ENCODE measurements around the gene RHCE. TPM values are rescaled to one million over a fixed set of nuclear protein-coding genes. Genes with fewer than 3 reads are reported as not detected.

The RHCE gene
- polyA plus RNA-seq, 3 donors, result 0.47 TPM; not detected in 2

- Mint-ChIP-seq H3K4me1 (peaks cover 17% of the 10 kb centered on the region), H3K4me3 (no peak overlapping the region), H3K27me3 (ENCODE audit: low read depth in 3 of 3) (peaks cover 0 to 1% (median 0%) of the 10 kb centered on the region in 3 donors), H3K36me3 (peaks cover 30 to 37% of the 10 kb centered on the region in 2 donors), H3K27ac (peak overlapping the region in 1 of 7 donors; percentile 19), H3K9me3 (peaks cover 0 to 2% (median 0%) of the 10 kb centered on the region in 7 donors)
- Histone ChIP-seq H3K4me2 (replicated peaks; ENCODE audit: extremely low read depth, low read length, poor library complexity, severe bottlenecking) (no peak overlapping the region), H3K9ac (ENCODE audit: insufficient read depth, low read length, poor library complexity, severe bottlenecking) (no peak overlapping the region), H3K79me2 (ENCODE audit: insufficient read depth, low read length) (peaks cover 12% of the 10 kb centered on the region), H4K20me1 (ENCODE audit: insufficient read depth, low read length) (no peaks in the 10 kb centered on the region), H3K27ac (ENCODE audit: low read depth in 1 of 2, low read length in 2 of 2) (no peak overlapping the region), H3K4me3 (replicated peaks in 1 of 3; ENCODE audit: low read depth in 2 of 3, low read length in 3 of 3) (no peak overlapping the region), H3K4me1 (ENCODE audit: control insufficient read depth in 1 of 2, insufficient read depth in 2 of 2, low read length in 2 of 2) (peaks cover 12 to 14% of the 10 kb centered on the region in 2 donors), H3K9me3 (replicated peaks in 1 of 2; ENCODE audit: control insufficient read depth in 1 of 2, insufficient read depth in 1 of 2, low read length in 2 of 2) (no peaks in the 10 kb centered on the region), H3K27me3 (ENCODE audit: control insufficient read depth in 2 of 2, insufficient read depth in 2 of 2, low read length in 2 of 2) (no peaks in the 10 kb centered on the region), H3K36me3 (replicated peaks in 1 of 2; ENCODE audit: control insufficient read depth in 1 of 2, insufficient read depth in 2 of 2, low read length in 2 of 2) (peaks cover 8 to 40% of the 10 kb centered on the region in 2 donors), H2AFZ (ENCODE audit: insufficient read depth, low read depth, low read length, poor library complexity, severe bottlenecking) (no peak overlapping the region)
- intact Hi-C loops (cut with micrococcal nuclease), result no loop called here
- no peak for TF ChIP-seq CTCF (IDR thresholded peaks at IDR 0.05)
- WGBS (ENCODE audit: insufficient coverage), result no CpG with 5 or more reads among the region's 2 CpGs
- DNase-seq, result no peak
Measured at GRCh38 chr1:25450891-25451290, 30.3 kb upstream of the RHCE start.

GRCh38 chr1:25447547-25447946 is 26.9 kb upstream of the RHCE start:
- no peak overlapping the region for H3K4me2 ChIP-seq (replicated peaks; ENCODE audit: extremely low read depth, low read length, poor library complexity, severe bottlenecking)
- H3K27me3 Mint-ChIP-seq (ENCODE audit: low read depth in 3 of 3), result no peaks in the 10 kb centered on the region
- peaks cover 14% of the 10 kb centered on the region for H4K20me1 ChIP-seq (ENCODE audit: insufficient read depth, low read length)
- H3K4me3 Mint-ChIP-seq, result no peak overlapping the region
- H3K9ac ChIP-seq (ENCODE audit: insufficient read depth, low read length, poor library complexity, severe bottlenecking), result no peak overlapping the region
- peaks cover 24 to 27% of the 10 kb centered on the region in 2 donors for H3K36me3 Mint-ChIP-seq
- H3K79me2 ChIP-seq (ENCODE audit: insufficient read depth, low read length), result peaks cover 40% of the 10 kb centered on the region
- peaks cover 8 to 34% of the 10 kb centered on the region in 2 donors for H3K36me3 ChIP-seq (replicated peaks in 1 of 2; ENCODE audit: control insufficient read depth in 1 of 2, insufficient read depth in 2 of 2, low read length in 2 of 2)
- H3K9me3 Mint-ChIP-seq, result peaks cover 0 to 2% (median 0%) of the 10 kb centered on the region in 7 donors
- no peak for TF ChIP-seq CTCF (IDR thresholded peaks at IDR 0.05)
- H3K27ac Mint-ChIP-seq, result no peak overlapping the region
- H2AFZ ChIP-seq (ENCODE audit: insufficient read depth, low read depth, low read length, poor library complexity, severe bottlenecking), result no peak overlapping the region
- no peaks in the 10 kb centered on the region for H3K27me3 ChIP-seq (ENCODE audit: control insufficient read depth in 2 of 2, insufficient read depth in 2 of 2, low read length in 2 of 2)
- no peak for DNase-seq
- H3K4me3 ChIP-seq (replicated peaks in 1 of 3; ENCODE audit: low read depth in 2 of 3, low read length in 3 of 3), result no peak overlapping the region
- no peak overlapping the region for H3K27ac ChIP-seq (ENCODE audit: low read depth in 1 of 2, low read length in 2 of 2)
- intact Hi-C loops (cut with micrococcal nuclease), result no loop called here
- peaks cover 18% of the 10 kb centered on the region for H3K4me1 Mint-ChIP-seq
- H3K4me1 ChIP-seq (ENCODE audit: control insufficient read depth in 1 of 2, insufficient read depth in 2 of 2, low read length in 2 of 2), result peaks cover 8 to 11% of the 10 kb centered on the region in 2 donors
- no peaks in the 10 kb centered on the region for H3K9me3 ChIP-seq (replicated peaks in 1 of 2; ENCODE audit: control insufficient read depth in 1 of 2, insufficient read depth in 1 of 2, low read length in 2 of 2)

All from CD14-positive monocyte (primary cell).